K562 (cell line): ENCODE measurements around the gene DEPDC1B. TPM values are rescaled to one million over a fixed set of nuclear protein-coding genes. Genes with fewer than 3 reads are reported as not detected.

Source experiments
- ATAC-seq: fragments of 200-7000 bp; cut with Tn5 transposase; 3 replicates; pipeline ENCODE4 v1.9.1; 2020; ENCODE audit warnings: moderate library complexity
- BruUV-seq: library from RNA; stranded (reverse); fragments of 400-500 nt; replicated peaks from 2 replicates; lab custom pipeline; 2021; lab: Mats Ljungman, UMichigan
- CTCF ChIA-PET: fragments of 300-600 bp; formaldehyde crosslinking; extraction: SDS; loops from one replicate; lab custom pipeline; 2021; ENCODE audit warnings: low intra/inter-chr PET ratio; lab: Yijun Ruan, JAX
- POLR2A ChIA-PET: fragments of 300-600, 350-650 bp; sonication (Branson Sonifier 250); formaldehyde crosslinking; extraction: SDS; loops from one replicate; lab custom pipeline; 2021; ENCODE audit warnings: antibody characterized with exemption, inconsistent platforms; lab: Yijun Ruan, JAX
- DNase-seq, 4 experiments: peaks; one replicate each; pipeline versions ENCODE4 v3.0.0 to v3.0.0-alpha.2; 2011 to 2018; ENCODE audit warnings: low spot score in 3 of 4, mixed read lengths in 3 of 4; ENCODE audit errors: extremely low read depth in 1 of 4
- FAIRE-seq: peaks from 2 replicates; lab custom pipeline; 2011; peaks lifted over from hg19 to GRCh38; lab: Jason Lieb, UNC
- H2AFZ ChIP-seq: 2 replicates; pipeline ENCODE4 v1.6.0; 2011; ENCODE audit warnings: low read depth, low read length, control low read depth, inconsistent platforms
- H3K27ac ChIP-seq: fragments of 200-600 bp; 3 replicates; pipeline ENCODE4 v1.8.0; 2011; ENCODE audit warnings: low read depth, mild to moderate bottlenecking, control low read depth, inconsistent platforms, low read length, moderate library complexity, mixed read lengths; ENCODE audit errors: extremely low read depth
- H3K27me3 ChIP-seq, 2 experiments: fragments of 300-600 bp in 1 of 2; 2 replicates in 1 of 2; 3 replicates in 1 of 2; pipeline versions ENCODE4 v1.6.0 to v1.8.0; 2011; ENCODE audit warnings: inconsistent platforms in 2 of 2, low read length in 2 of 2, mild to moderate bottlenecking in 1 of 2, mixed read lengths in 1 of 2, moderate library complexity in 1 of 2; ENCODE audit not compliant: control insufficient read depth in 2 of 2, insufficient read depth in 2 of 2
- H3K36me3 ChIP-seq: fragments of 300-600 bp; 3 replicates; pipeline ENCODE4 v1.8.0; 2011; ENCODE audit warnings: mild to moderate bottlenecking, low read length, inconsistent platforms; ENCODE audit not compliant: control insufficient read depth, insufficient read depth
- H3K4me1 ChIP-seq, 2 experiments: fragments of 200-600 bp in 1 of 2; replicated peaks in 1 of 2; 2 replicates in 1 of 2; 3 replicates in 1 of 2; pipeline versions ENCODE4 v1.5.1 to v1.8.0; 2011; ENCODE audit warnings: inconsistent platforms in 2 of 2, low read length in 2 of 2, mild to moderate bottlenecking in 1 of 2, mixed read lengths in 1 of 2, moderate library complexity in 1 of 2; ENCODE audit not compliant: control insufficient read depth in 2 of 2, insufficient read depth in 2 of 2
- H3K4me2 ChIP-seq: 2 replicates; pipeline ENCODE4 v1.6.1; 2011; ENCODE audit warnings: low read length, control low read depth, inconsistent platforms, mixed read lengths; ENCODE audit not compliant: insufficient read depth
- H3K4me3 ChIP-seq: fragments of 200-600 bp; sonication (generic), shearing (Covaris generic); 2 replicates; pipeline ENCODE4 v1.5.1; 2016; ENCODE audit warnings: control low read depth, inconsistent platforms
- H3K79me2 ChIP-seq: fragments of 200-600 bp; 3 replicates; pipeline ENCODE4 v1.8.0; 2011; ENCODE audit warnings: low read length, inconsistent platforms; ENCODE audit not compliant: control insufficient read depth, insufficient read depth
- H3K9ac ChIP-seq, 2 experiments: 2 replicates each; pipeline versions ENCODE4 v1.6.0 to v1.6.1; 2011; ENCODE audit warnings: low read depth in 2 of 2, low read length in 2 of 2, control low read depth in 1 of 2, inconsistent platforms in 1 of 2, mild to moderate bottlenecking in 1 of 2, mixed read lengths in 1 of 2; ENCODE audit not compliant: insufficient read depth in 1 of 2
- H3K9me1 ChIP-seq: one replicate; pipeline ENCODE4 v1.6.0; 2011; ENCODE audit warnings: inconsistent platforms, mild to moderate bottlenecking, low read length, moderate library complexity; ENCODE audit not compliant: control insufficient read depth, insufficient read depth
- H3K9me3 ChIP-seq: replicated peaks from 2 replicates; pipeline ENCODE4 v1.5.1; 2011; ENCODE audit warnings: low read depth, low read length, inconsistent platforms; ENCODE audit not compliant: control insufficient read depth, insufficient read depth
- H4K20me1 ChIP-seq: replicated peaks from 2 replicates; pipeline ENCODE4 v1.6.1; 2011; ENCODE audit warnings: low read length, inconsistent platforms, mixed read lengths; ENCODE audit not compliant: control insufficient read depth, insufficient read depth
- ARID3A ChIP-seq: IDR thresholded peaks from 2 replicates; pipeline ENCODE4 v1.6.1; 2012; ENCODE audit warnings: low read depth, low read length, improper control_type of control experiment, borderline replicate concordance
- BCL6 ChIP-seq: fragments of 250-450 bp; sonication (Bioruptor Pico); IDR thresholded peaks from 2 replicates; pipeline ENCODE4 v1.4.0; 2020
- CEBPZ ChIP-seq: fragments of 150-350 bp; IDR thresholded peaks from 2 replicates; pipeline ENCODE4 v1.6.1; 2014; ENCODE audit warnings: low read depth, mild to moderate bottlenecking, low read length, borderline replicate concordance
- HDAC6 ChIP-seq: IDR thresholded peaks from 2 replicates; pipeline ENCODE4 v1.6.1; 2012; ENCODE audit warnings: low read depth, mild to moderate bottlenecking, control low read depth, inconsistent platforms, low read length, moderate library complexity
- HNRNPLL ChIP-seq: fragments of 200-400 bp; formaldehyde crosslinking; IDR thresholded peaks from 2 replicates; pipeline ENCODE4 v1.6.1; 2017; ENCODE audit warnings: low read length, low read depth, mild to moderate bottlenecking; ENCODE audit not compliant: poor library complexity, severe bottlenecking
- HNRNPUL1 ChIP-seq: fragments of 200-400 bp; formaldehyde crosslinking; IDR thresholded peaks from 2 replicates; pipeline ENCODE4 v1.6.1; 2017; ENCODE audit warnings: low read length
- ILF3 ChIP-seq: fragments of 450-650 bp; IDR thresholded peaks from 2 replicates; pipeline ENCODE4 v1.6.1; 2018; ENCODE audit warnings: antibody characterized with exemption, mild to moderate bottlenecking, moderate library complexity, borderline replicate concordance
- MLX ChIP-seq, 2 experiments: fragments of 450-650 bp in 1 of 2; sonication (generic) in 1 of 2; formaldehyde crosslinking; conservative IDR thresholded peaks; 2 replicates each; pipeline versions ENCODE4 v1.4.0 to v1.8.1; 2020 to 2022; ENCODE audit warnings: mild to moderate bottlenecking in 1 of 2, missing genetic modification reagents in 1 of 2
- PHF21A ChIP-seq: fragments of 450-650 bp; IDR thresholded peaks from 2 replicates; pipeline ENCODE4 v1.6.1; 2017; ENCODE audit warnings: low read depth, borderline replicate concordance
- PRPF4 ChIP-seq: fragments of 200-400 bp; formaldehyde crosslinking; IDR thresholded peaks from one replicate; pipeline ENCODE4 v1.6.1; 2017; ENCODE audit warnings: low read length, low read depth, mild to moderate bottlenecking; ENCODE audit not compliant: insufficient read depth, poor library complexity, severe bottlenecking
- RB1 ChIP-seq: fragments of 450-650 bp; IDR thresholded peaks from 2 replicates; pipeline ENCODE4 v1.6.1; 2017; ENCODE audit warnings: low read depth, mild to moderate bottlenecking
- ZC3H4 ChIP-seq: sonication (generic); formaldehyde crosslinking; IDR thresholded peaks from 2 replicates; pipeline ENCODE4 v1.9.0; 2021; ENCODE audit warnings: missing genetic modification reagents, borderline replicate concordance
- ZNF165 ChIP-seq: fragments of 250-450 bp; sonication (Bioruptor Pico); IDR thresholded peaks from 2 replicates; pipeline ENCODE4 v1.4.0; 2020; ENCODE audit warnings: borderline replicate concordance
- ZNF24 ChIP-seq: fragments of 450-650 bp; IDR thresholded peaks from 2 replicates; pipeline ENCODE4 v1.6.1; 2016
- ZNF384 ChIP-seq: IDR thresholded peaks from 2 replicates; pipeline ENCODE4 v1.6.1; 2012; ENCODE audit warnings: low read depth, low read length, improper control_type of control experiment
- ZNF644 ChIP-seq: fragments of 200-800 bp; sonication (Bioruptor generic); IDR thresholded peaks from 2 replicates; pipeline ENCODE4 v1.6.1; 2016; ENCODE audit warnings: low read depth, missing genetic modification characterization, missing compliant biosample characterization
- WGBS: fragments of 100-300 bp; shearing (Covaris generic); methylation state at CpG from one replicate; pipeline ENCODE4 v1.1.6; 2016; ENCODE audit warnings: low coverage, mixed read lengths; ENCODE audit not compliant: insufficient coverage; ENCODE audit errors: missing lambda C conversion rate; 5-methylcytosine and 5-hydroxymethylcytosine counted together
- in situ Hi-C: fragments of 300-500 bp; cut with MboI; formaldehyde crosslinking; loops from 4 replicates; pipeline ENCODE4 v1.15.0; 2018; ENCODE audit warnings: inconsistent platforms, mixed read lengths
- intact Hi-C: fragments of 100-400 bp; cut with micrococcal nuclease; formaldehyde crosslinking; loops from 2 replicates; pipeline ENCODE4 v1.14.2; 2022
- polyA plus RNA-seq, 8 experiments: library from polyadenylated mRNA; depleted of rRNA in 4 of 8; stranded (reverse) in 5 of 8; unstranded in 3 of 8; fragments of >200 nt; fragmentation: Nextera tagmentation in 2 of 8; fragmentation: Illumina TruSeq in 1 of 8; extraction: Ambion mirVana in 2 of 8; extraction: Trizol in 1 of 8; gene quantifications; 2 replicates each; pipeline versions ENCODE4 v1.2.1 to v1.2.3, GENCODE V29; 2011 to 2014; ENCODE audit warnings: inconsistent platforms in 1 of 8, missing spikeins in 1 of 8
- total RNA-seq, 7 experiments: library from RNA; depleted of rRNA in 6 of 7; stranded (reverse); fragments of >200 nt in 6 of 7; fragmentation: Illumina TruSeq in 2 of 7; extraction: Trizol in 2 of 7; gene quantifications; 2 replicates each; pipeline versions ENCODE4 v1.2.1 to v1.2.3, GENCODE V29; 2011 to 2021; ENCODE audit warnings: low replicate concordance in 1 of 7

The DEPDC1B gene
- total and polyA plus RNA-seq, 9 of the 15 experiments (the other 6 are each of a cell fraction or from before 2014, with no cell fraction given), result 36.0 to 67.2 (median 44.5) TPM

- TF ChIP-seq CEBPZ, result no peak
- no peak for TF ChIP-seq ARID3A
- no peak for TF ChIP-seq PHF21A
- TF ChIP-seq BCL6, result no peak
- TF ChIP-seq ZNF165 (CRISPR knock-in tag), result no peak
Measured at GRCh38 chr5:60640901-60641300, 59.1 kb downstream of the DEPDC1B start (continued).

- WGBS, result 91% methylated on average over 1 of the region's 1 CpG
- ChIA-PET CTCF (no interaction called here), POLR2A (no interaction called here)
- Histone ChIP-seq H2AFZ (no peak overlapping the region), H3K9me3 (no peaks in the 10 kb centered on the region), H3K27ac (no peak overlapping the region), H3K79me2 (no peaks in the 10 kb centered on the region), H3K36me3 (peaks cover 51% of the 10 kb centered on the region), H3K4me2 (no peak overlapping the region)
- intact Hi-C loops, result no loop called here
- TF ChIP-seq HNRNPLL, result no peak
- TF ChIP-seq ILF3, result no peak
- TF ChIP-seq ZNF24, result no peak
- TF ChIP-seq ZC3H4 (CRISPR knock-in tag), result no peak
- no peak for TF ChIP-seq HDAC6
- TF ChIP-seq ZNF384, result no peak
- no peak for TF ChIP-seq PRPF4
- TF ChIP-seq RB1, result no peak
- TF ChIP-seq MLX (CRISPR knock-in tag; conservative IDR thresholded peaks at IDR 0.05), result no peak
- TF ChIP-seq HNRNPUL1, result no peak
- no peak for TF ChIP-seq ZNF644 (tag)
- TF ChIP-seq, all 486 proteins: peak for 0
- BruUV-seq, result no TSS peak
- no peak for FAIRE-seq
- Histone ChIP-seq H3K9ac (no peak overlapping the region), H3K4me1 (no peaks in the 10 kb centered on the region), H3K27me3 (no peaks in the 10 kb centered on the region), H3K4me3 (no peak overlapping the region), H3K9me1 (no peaks in the 10 kb centered on the region), H4K20me1 (no peaks in the 10 kb centered on the region)
- no peak for DNase-seq
- in situ Hi-C loops, result no loop called here
- ATAC-seq, result no peak
Measured at GRCh38 chr5:60639544-60639943, 60.4 kb downstream of the DEPDC1B start.
